ENCODE data around the gene SLC7A14. TPM values are rescaled to one million over a fixed set of nuclear protein-coding genes. Genes with fewer than 3 reads are reported as not detected.

The SLC7A14 gene
- total and polyA plus RNA-seq, 2 of the 4 experiments (the other 2 are of a cell fraction): 2.7 to 6.8 TPM

GRCh38 chr3:170531657-170532335 is 54.1 kb downstream of the SLC7A14 start:
- no peak for ATAC-seq (ENCODE audit: low read depth)
- Histone ChIP-seq H3K4ac (ENCODE audit: low read depth, low read length) (no peak overlapping the region), H4K8ac (ENCODE audit: low read depth in 2 of 2, low read length in 2 of 2) (no peak overlapping the region), H2AFZ (replicated peaks; ENCODE audit: low read length, poor library complexity) (no peak overlapping the region), H3K23ac (ENCODE audit: low read depth, low read length) (no peak overlapping the region), H3K9me1 (ENCODE audit: insufficient read depth, low read length) (0 out of 2 replicates have a peak, but pooled peaks cover 4% of the 10 kb centered on the region), H2BK15ac (ENCODE audit: low read depth, low read length) (no peak overlapping the region), H3K4me1 (ENCODE audit: control insufficient read depth, insufficient read depth, low read length) (no peaks in the 10 kb centered on the region; the same call in 1 of the 2 replicates), H4K20me1 (ENCODE audit: insufficient read depth, low read length) (no peaks in the 10 kb centered on the region), H3K9ac (ENCODE audit: low read depth, low read length) (no peak overlapping the region), H4K91ac (ENCODE audit: insufficient read depth, low read depth, low read length) (no peak overlapping the region), H3K79me1 (ENCODE audit: low read depth in 1 of 2, low read length in 2 of 2) (no peaks in the 10 kb centered on the region), H3K4me3 (ENCODE audit: insufficient read depth, low read depth, low read length) (no peak overlapping the region), H3K27me3 (ENCODE audit: control insufficient read depth, insufficient read depth, low read length) (no peaks in the 10 kb centered on the region; the same call in 1 of the 2 replicates), H2AK5ac (ENCODE audit: low read depth, low read length) (no peak overlapping the region), H2BK20ac (ENCODE audit: low read depth, low read length) (no peak overlapping the region), H2BK5ac (ENCODE audit: low read depth, low read length, poor library complexity, severe bottlenecking) (no peak overlapping the region), H2BK120ac (ENCODE audit: low read depth, low read length) (no peak overlapping the region), H3K36me3 (ENCODE audit: control insufficient read depth, insufficient read depth, low read length) (no peaks in the 10 kb centered on the region), H3K56ac (ENCODE audit: extremely low read depth, insufficient read depth, low read length) (no peak overlapping the region), H4K5ac (ENCODE audit: low read depth, low read length) (no peak overlapping the region), H3K14ac (replicated peaks; ENCODE audit: low read depth, low read length) (no peak overlapping the region), H3K27ac (ENCODE audit: insufficient read depth, low read length) (no peak overlapping the region), H3K4me2 (ENCODE audit: low read depth, low read length) (no peak overlapping the region), H3K18ac (ENCODE audit: low read depth, low read length) (no peak overlapping the region), H3K9me3 (ENCODE audit: control insufficient read depth, insufficient read depth, low read length) (no peaks in the 10 kb centered on the region), H2AK9ac (replicated peaks; ENCODE audit: low read depth, low read length, poor library complexity) (no peak overlapping the region)
- BruUV-seq (replicated peaks): no TSS peak
- whole genome bisulfite sequencing, 2 experiments (ENCODE audit: extremely low coverage in 2 of 2, insufficient read length in 1 of 2): 67% methylated on average over 1 of the region's 7 CpGs; no CpG with 5 or more reads in 1 of the 2 experiments
- DNase-seq: no peak
- in situ Hi-C loops (cut with MboI; ENCODE audit: low sequenced_read_pairs): no loop called here
- intact Hi-C loops (cut with micrococcal nuclease): no loop called here
- ChIA-PET CTCF (no interaction called here), POLR2A (ENCODE audit: unreplicated experiment) (no interaction called here)
- TF ChIP-seq MAFK (IDR thresholded peaks at IDR 0.05; ENCODE audit: low read depth, low read length) (no peak), MXI1 (IDR thresholded peaks at IDR 0.05; ENCODE audit: borderline replicate concordance, low read depth, low read length) (no peak), NFE2L2 (IDR thresholded peaks at IDR 0.05; ENCODE audit: low read depth, low read length) (no peak), CHD1 (IDR thresholded peaks at IDR 0.05; ENCODE audit: low read depth, low read length) (no peak), RCOR1 (IDR thresholded peaks at IDR 0.05; ENCODE audit: insufficient replicate concordance, low read length) (no peak), CEBPB (IDR thresholded peaks at IDR 0.05; ENCODE audit: low read depth, low read length) (no peak)
- TF ChIP-seq, protein P1, sequence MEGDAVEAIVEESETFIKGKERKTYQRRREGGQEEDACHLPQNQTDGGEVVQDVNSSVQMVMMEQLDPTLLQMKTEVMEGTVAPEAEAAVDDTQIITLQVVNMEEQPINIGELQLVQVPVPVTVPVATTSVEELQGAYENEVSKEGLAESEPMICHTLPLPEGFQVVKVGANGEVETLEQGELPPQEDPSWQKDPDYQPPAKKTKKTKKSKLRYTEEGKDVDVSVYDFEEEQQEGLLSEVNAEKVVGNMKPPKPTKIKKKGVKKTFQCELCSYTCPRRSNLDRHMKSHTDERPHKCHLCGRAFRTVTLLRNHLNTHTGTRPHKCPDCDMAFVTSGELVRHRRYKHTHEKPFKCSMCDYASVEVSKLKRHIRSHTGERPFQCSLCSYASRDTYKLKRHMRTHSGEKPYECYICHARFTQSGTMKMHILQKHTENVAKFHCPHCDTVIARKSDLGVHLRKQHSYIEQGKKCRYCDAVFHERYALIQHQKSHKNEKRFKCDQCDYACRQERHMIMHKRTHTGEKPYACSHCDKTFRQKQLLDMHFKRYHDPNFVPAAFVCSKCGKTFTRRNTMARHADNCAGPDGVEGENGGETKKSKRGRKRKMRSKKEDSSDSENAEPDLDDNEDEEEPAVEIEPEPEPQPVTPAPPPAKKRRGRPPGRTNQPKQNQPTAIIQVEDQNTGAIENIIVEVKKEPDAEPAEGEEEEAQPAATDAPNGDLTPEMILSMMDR (conservative IDR thresholded peaks at IDR 0.05; ENCODE audit: low read depth, low read length): no peak
- TF ChIP-seq, protein P2, sequence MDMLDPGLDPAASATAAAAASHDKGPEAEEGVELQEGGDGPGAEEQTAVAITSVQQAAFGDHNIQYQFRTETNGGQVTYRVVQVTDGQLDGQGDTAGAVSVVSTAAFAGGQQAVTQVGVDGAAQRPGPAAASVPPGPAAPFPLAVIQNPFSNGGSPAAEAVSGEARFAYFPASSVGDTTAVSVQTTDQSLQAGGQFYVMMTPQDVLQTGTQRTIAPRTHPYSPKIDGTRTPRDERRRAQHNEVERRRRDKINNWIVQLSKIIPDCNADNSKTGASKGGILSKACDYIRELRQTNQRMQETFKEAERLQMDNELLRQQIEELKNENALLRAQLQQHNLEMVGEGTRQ (IDR thresholded peaks at IDR 0.05; ENCODE audit: low read depth, low read length): no peak
- dilution Hi-C loops (cut with HindIII; ENCODE audit: low sequenced_read_pairs, unreplicated experiment): no loop called here

Data from IMR-90 (cell line).